GM19023 (cell line): Measurements from ENCODE around the gene DNAJC5.
"Not testable (repeated sequence)": the region's sequence is repeated elsewhere in the genome, so short reads cannot be mapped to it uniquely, and the experiment has no call there.

Experiments used
- ATAC-seq: cut with Tn5 transposase; IDR thresholded peaks from one replicate; pipeline ENCODE4 v1.9.1; 2021; ENCODE audit warnings: mild to moderate bottlenecking, moderate library complexity; ENCODE audit not compliant: unreplicated experiment

DNAJC5 gene

GRCh38 chr20:63952769-63953168 is 57.8 kb downstream of the DNAJC5 start:
- no peak for ATAC-seq

GRCh38 chr20:63953764-63954429 is 59.0 kb downstream of the DNAJC5 start:
- ATAC-seq: no peak

DNA sequence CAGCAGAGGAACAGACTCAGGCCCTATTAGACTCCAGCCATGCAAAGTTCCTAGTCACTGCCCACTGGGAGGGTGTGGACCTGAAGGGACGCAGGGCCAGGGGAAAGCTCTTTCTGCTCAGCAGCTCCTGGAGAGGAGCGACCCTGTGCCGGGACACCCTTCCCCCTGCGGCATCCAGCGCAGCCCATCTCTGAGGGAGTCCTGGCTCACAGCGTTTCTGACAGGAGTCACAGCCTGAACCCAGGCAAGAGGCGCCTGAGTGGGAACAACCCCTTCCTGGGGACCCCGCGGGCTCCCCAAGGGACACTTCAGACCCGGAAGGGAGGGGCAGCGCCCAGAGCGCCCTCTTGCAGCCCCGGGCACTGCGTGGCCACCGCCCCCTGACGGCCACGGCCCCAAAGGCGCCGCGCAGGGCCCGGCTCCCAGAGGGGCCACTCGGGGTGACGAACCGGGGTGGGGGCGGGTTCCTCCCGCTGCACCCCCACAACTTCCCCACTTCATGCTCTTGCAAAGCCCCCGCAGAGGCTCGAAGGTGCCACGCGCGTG is 60.4 kb downstream of the DNAJC5 start:
- ATAC-seq: no peak

GRCh38 chr20:63955827-63956663 is 61.1 kb downstream of the DNAJC5 start, which contains the start of gene UCKL1:
UCKL1 (minus strand) TSS chr20:63956416; CDS start chr20:63956372, 44 bp downstream.
- ATAC-seq: peak; percentile 72

DNA sequence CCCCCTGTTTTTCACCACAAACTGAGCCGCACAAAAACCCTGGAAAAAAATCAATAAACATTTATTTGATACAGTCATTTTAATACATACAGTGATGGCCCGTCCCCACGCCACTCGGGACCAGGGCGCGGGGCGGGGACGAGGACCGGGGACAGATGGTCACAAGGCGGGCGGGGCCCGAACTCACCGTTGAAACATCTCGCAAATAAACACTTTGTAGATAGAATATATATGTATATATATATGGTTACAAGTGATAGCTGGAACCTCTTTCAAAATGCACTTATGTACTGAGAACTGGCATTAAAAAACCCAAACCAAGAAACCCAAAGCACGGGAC is 61.7 kb downstream of the DNAJC5 start:
- ATAC-seq: peak; percentile 3

GRCh38 chr20:63957004-63957689 is 62.2 kb downstream of the DNAJC5 start:
- ATAC-seq: no peak

- ATAC-seq: no peak
Measured at GRCh38 chr20:63957690-63958441, 62.9 kb downstream of the DNAJC5 start.

DNA sequence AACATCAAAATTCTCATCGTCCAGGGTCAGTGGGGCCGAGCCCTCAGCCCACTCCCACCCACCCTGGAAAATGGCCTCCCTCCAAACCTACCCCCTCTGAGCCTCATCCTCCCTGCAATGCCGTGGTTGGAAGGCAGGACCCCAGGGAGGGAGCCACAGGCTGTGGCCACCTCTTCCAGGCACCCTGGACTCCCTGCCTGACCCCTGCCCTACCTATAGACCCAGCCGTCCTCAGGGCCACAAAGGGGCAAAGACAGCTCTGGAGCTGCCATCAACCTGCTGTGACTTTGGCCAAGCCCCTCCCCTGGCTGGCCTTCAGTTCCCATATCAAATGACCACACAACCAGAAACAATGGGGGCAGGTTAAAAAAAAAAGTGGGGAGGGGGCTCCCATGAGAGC is 63.5 kb downstream of the DNAJC5 start:
- ATAC-seq: no peak

GRCh38 chr20:63958964-63959698 is 64.2 kb downstream of the DNAJC5 start:
- no peak for ATAC-seq

GRCh38 chr20:63959699-63960075 is 64.8 kb downstream of the DNAJC5 start:
- no peak for ATAC-seq

GRCh38 chr20:63960654-63961621 is 66.0 kb downstream of the DNAJC5 start:
- not testable (repeated sequence) for ATAC-seq

DNA sequence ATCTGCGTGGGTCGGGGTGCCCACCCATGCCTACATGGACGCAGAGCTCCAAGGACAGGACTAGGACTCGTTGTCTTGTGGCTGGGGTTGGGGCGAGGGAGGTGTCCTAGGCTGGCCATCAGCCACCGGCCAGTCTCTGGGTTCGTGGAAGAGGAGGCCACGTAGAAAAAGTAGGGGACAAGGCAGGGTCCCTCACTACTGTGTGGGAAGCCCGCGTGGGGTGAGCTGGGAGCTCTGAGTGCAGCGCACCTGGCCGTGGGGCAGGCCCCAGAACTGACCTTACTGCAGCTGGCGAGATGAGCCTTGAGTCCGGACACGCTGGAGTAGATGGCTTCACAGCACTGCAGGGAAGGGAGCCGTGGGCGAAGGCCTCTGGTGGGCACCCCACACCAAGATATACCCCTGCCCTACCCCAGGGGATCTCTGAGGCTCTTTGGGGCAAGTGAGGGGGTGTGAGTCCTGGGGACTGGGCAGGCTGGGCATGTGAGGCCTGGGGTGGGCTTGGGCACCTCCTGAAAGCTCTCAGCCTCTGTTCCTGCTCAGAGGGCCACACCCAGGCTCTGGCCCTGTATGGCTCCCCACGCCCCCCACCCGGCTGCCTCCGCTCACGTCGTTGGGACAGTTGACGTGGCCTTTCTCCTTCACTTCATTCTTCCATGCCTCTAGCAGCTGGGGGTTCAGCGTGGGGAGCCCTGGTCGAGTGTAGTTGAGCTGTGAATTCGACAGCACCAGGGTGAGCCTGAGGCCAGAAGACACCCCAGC is 66.9 kb downstream of the DNAJC5 start:
- ATAC-seq: no peak

DNA sequence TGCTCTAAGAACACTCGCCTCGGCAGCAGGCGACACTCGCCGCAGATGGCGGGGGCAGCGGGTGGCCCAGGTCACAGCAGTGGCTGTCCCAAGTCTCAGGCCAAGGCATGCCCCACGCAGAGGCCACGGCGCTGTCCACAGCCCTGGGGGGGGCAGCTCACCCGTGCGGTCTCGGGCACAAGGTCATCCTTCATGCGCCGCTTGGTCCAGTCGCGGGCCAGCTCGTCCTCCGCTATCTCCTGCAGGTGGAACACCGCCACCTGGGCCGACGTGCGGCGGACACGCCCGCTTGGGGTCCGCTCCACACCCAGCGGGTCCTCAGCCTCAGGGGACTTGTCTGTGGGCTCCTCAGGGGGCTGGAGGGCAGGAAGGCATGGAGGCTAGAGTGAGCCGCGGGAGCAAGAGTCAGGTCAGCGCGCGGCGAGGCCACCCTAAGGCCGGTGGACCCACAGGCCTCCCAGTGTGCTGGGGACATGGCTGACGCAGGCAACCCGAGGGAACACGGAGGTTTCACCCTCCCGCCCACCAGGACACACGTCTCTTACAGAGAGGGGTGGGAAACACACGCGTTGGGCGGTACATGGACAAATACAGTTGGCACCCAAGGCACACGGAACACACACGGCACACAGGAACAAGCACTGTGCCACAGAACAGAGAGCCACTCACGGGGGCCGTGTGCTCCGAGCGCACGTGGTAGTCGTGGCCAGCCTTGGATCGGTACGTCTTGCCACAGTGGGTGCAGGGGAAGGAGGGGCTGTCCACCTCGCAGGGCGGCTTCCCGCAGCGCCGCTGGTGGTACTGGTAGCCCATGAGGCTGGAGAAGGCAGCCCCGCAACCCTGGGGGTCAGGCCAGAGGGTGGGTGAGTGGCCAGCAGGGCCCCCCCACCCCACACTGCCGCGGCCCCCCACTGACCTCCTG is 67.8 kb downstream of the DNAJC5 start:
- no peak for ATAC-seq

DNA sequence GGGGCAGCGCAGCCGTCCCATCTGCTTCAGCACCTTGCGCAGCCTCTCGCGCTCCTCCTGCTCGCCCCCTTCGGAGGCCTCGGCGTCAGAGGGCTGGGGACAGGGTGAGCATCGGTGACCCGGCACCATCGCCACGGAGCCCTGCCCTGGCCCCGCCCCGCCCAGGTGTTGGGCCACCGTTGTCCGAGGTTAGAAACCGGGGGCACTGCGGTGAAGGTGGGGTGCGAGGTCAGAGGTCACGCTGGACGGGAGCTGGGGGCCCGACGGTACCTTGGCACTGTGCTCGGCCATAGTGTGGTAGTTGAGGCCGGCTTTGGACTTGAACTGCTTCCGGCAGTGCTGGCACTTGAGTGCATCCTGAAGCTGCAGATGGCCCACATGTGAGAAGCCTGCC is 68.4 kb downstream of the DNAJC5 start:
- no peak for ATAC-seq

DNA sequence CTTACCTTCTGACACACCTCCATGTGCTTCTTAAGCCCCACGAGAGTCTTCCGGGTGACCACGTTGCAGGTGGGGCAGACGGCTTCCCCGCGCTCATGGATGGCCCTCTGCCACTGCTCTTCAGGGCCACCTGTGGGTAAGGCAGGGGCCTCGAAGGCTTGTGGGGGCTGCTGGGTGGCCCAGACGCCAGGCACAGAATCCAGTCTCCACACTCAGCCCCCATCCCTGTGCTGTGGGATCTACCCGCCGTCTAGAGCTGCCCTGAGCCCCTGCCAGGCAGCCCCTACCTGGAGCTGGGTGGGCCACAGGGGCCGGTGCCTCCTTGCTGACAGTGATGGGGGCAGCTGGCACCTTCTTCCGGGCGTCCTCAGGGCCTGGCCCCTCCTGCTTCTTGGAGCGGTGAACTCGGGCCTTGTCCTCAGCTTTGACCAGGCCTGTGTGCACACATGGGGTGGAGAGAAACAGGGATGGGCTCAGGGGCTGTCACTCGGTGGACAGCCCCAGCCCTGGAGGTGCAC is 68.9 kb downstream of the DNAJC5 start:
- no peak for ATAC-seq

- ATAC-seq: no peak
Measured at GRCh38 chr20:63964412-63964811, 69.5 kb downstream of the DNAJC5 start.
